PFSK-1 (cell line): ENCODE data around the gene TTC3.

ENCODE experiments used
- FOXP2 ChIP-seq: optimal IDR thresholded peaks from 2 replicates; pipeline ENCODE3; 2011; ENCODE audit warnings: borderline replicate concordance, control low read depth, inconsistent platforms; ENCODE audit not compliant: insufficient read depth; ENCODE audit errors: extremely low read length, extremely low read depth
- POLR2AphosphoS5 ChIP-seq: IDR thresholded peaks from 2 replicates; pipeline ENCODE4 v1.6.1; 2012; ENCODE audit warnings: low read depth, mild to moderate bottlenecking, control low read depth, low read length, moderate library complexity
- REST ChIP-seq, 2 experiments: IDR thresholded peaks; 2 replicates each; pipeline versions ENCODE4 v1.6.1 to v1.8.0; 2011 to 2012; ENCODE audit warnings: low read depth in 2 of 2, low read length in 2 of 2, control low read depth in 1 of 2, inconsistent platforms in 1 of 2, mild to moderate bottlenecking in 1 of 2, moderate library complexity in 1 of 2; ENCODE audit not compliant: insufficient read depth in 1 of 2
- SIN3A ChIP-seq: IDR thresholded peaks from 2 replicates; pipeline ENCODE4 v1.6.1; 2012; ENCODE audit warnings: mild to moderate bottlenecking, low read length, moderate library complexity, borderline replicate concordance; ENCODE audit not compliant: insufficient read depth
- TAF1 ChIP-seq: IDR thresholded peaks from 2 replicates; pipeline ENCODE4 v1.6.1; 2012; ENCODE audit warnings: low read length, control low read depth, borderline replicate concordance; ENCODE audit not compliant: insufficient read depth

Gene TTC3

GRCh38 chr21:37220433-37220980 is 147.5 kb downstream of the TTC3 start:
- TF ChIP-seq TAF1: 0 out of 2 replicates have a peak, but pooled peaks have one; percentile 19
- TF ChIP-seq REST (IDR thresholded peaks at IDR 0.05; ENCODE audit: insufficient read depth in 1 of 2, low read depth in 2 of 2, low read length in 2 of 2): peak in 1 of 2 experiments; percentile 28; a peak in 1 of 4 replicates
- TF ChIP-seq FOXP2: no peak
- TF ChIP-seq SIN3A: no peak
- no peak; the same call in 1 of the 2 replicates for TF ChIP-seq POLR2AphosphoS5

GRCh38 chr21:37220981-37221664 is 148.1 kb downstream of the TTC3 start:
- TF ChIP-seq SIN3A: 0 out of 2 replicates have a peak, but pooled peaks have one; percentile 40
- TF ChIP-seq REST (IDR thresholded peaks at IDR 0.05; ENCODE audit: insufficient read depth in 1 of 2, low read depth in 2 of 2, low read length in 2 of 2): peak in 1 of 2 experiments; percentile 64; a peak in 2 of 4 replicates
- TF ChIP-seq TAF1: peak; percentile 63; the same call in 1 of the 2 replicates
- peak; percentile 86 for TF ChIP-seq POLR2AphosphoS5
- peak; percentile 98 for TF ChIP-seq FOXP2

GRCh38 chr21:37223804-37224345 is 150.8 kb downstream of the TTC3 start:
- TF ChIP-seq TAF1 (no peak), FOXP2 (no peak), POLR2AphosphoS5 (no peak), REST (IDR thresholded peaks at IDR 0.05; ENCODE audit: insufficient read depth in 1 of 2, low read depth in 2 of 2, low read length in 2 of 2) (no peak), SIN3A (no peak)

- TF ChIP-seq SIN3A (no peak), POLR2AphosphoS5 (no peak), FOXP2 (no peak)
These were observed 152.1 kb downstream of the TTC3 start for GRCh38 chr21:37224861-37225839.
